Suprapubic skin (tissue), 3 donors: ENCODE measurements around the gene PRPSAP2.

ENCODE experiments used
- CTCF ChIP-seq, 2 donors: fragments of 200-600 bp in 1 of 2; fragments of 450-650 bp in 1 of 2; sonication (generic) in 1 of 2; IDR thresholded peaks; one replicate each; pipeline ENCODE4 v1.5.1; 2016 to 2019; ENCODE audit warnings: antibody characterized with exemption in 2 of 2, mild to moderate bottlenecking in 1 of 2, moderate library complexity in 1 of 2
- EP300 ChIP-seq: sonication (generic); formaldehyde crosslinking; IDR thresholded peaks from one replicate; pipeline ENCODE4 v1.6.1; 2017; ENCODE audit warnings: antibody characterized with exemption

- no peak for TF ChIP-seq CTCF (IDR thresholded peaks at IDR 0.05)
- no peak for TF ChIP-seq EP300
These were observed 93.3 kb downstream of the PRPSAP2 start for GRCh38 chr17:18950944-18951905.
